Right forelimb (tissue), 1 donor: Measurements from ENCODE around the gene FAM185A.
"Not testable (repeated sequence)": the region's sequence is repeated elsewhere in the genome, so short reads cannot be mapped to it uniquely, and the experiment has no call there.

Source experiments
- DNase-seq: peaks from one replicate; pipeline ENCODE4 v3.0.0-alpha.2; 2018

Gene FAM185A

GRCh38 chr7:102833343-102833742 is 84.5 kb downstream of the FAM185A start:
- no peak for DNase-seq

- DNase-seq, result no peak
Observed at GRCh38 chr7:102834466-102834865, 85.7 kb downstream of the FAM185A start.

GRCh38 chr7:102834999-102835398 is 86.2 kb downstream of the FAM185A start:
- DNase-seq, result no peak

- DNase-seq, result no peak
Observed at GRCh38 chr7:102836191-102836919, 87.6 kb downstream of the FAM185A start.

- no peak for DNase-seq
Observed at GRCh38 chr7:102836977-102837376, 88.2 kb downstream of the FAM185A start.

GRCh38 chr7:102837802-102838201 is 89.0 kb downstream of the FAM185A start:
- no peak for DNase-seq

- not testable (repeated sequence) for DNase-seq
Observed at GRCh38 chr7:102838572-102839101, 89.8 kb downstream of the FAM185A start.

GRCh38 chr7:102840404-102840803 is 91.6 kb downstream of the FAM185A start:
- DNase-seq, result no peak

- peak; percentile 62 for DNase-seq
Observed at GRCh38 chr7:102841290-102841689, 92.5 kb downstream of the FAM185A start.

- DNase-seq, result no peak
Observed at GRCh38 chr7:102842284-102842683, 93.5 kb downstream of the FAM185A start.

- no peak for DNase-seq
Observed at GRCh38 chr7:102843850-102844249, 95.1 kb downstream of the FAM185A start.

GRCh38 chr7:102845346-102845745 is 96.5 kb downstream of the FAM185A start:
- no peak for DNase-seq

- no peak for DNase-seq
Observed at GRCh38 chr7:102849079-102849478, 100.3 kb downstream of the FAM185A start.

- DNase-seq, result no peak
Observed at GRCh38 chr7:102849538-102849937, 100.7 kb downstream of the FAM185A start.

- no peak for DNase-seq
Observed at GRCh38 chr7:102856036-102856435, 107.2 kb downstream of the FAM185A start.
